Purkinje cell (primary cell): ENCODE results near the gene TMPRSS11F. TPM values are rescaled to one million over a fixed set of nuclear protein-coding genes. Genes with fewer than 3 reads are reported as not detected.

ENCODE experiments used
- polyA plus RNA-seq: library from polyadenylated mRNA; unstranded; fragments of >200 nt; fragmentation: Nextera tagmentation; gene quantifications from 2 replicates; pipeline ENCODE4 v1.2.1, GENCODE V29; 2014

TMPRSS11F gene
- polyA plus RNA-seq = not detected in 2 replicates

GRCh38 chr4:68129793-68130192, at the start of gene TMPRSS11F:
Gene TMPRSS11F (minus strand): TSS chr4:68129869. CDS start chr4:68129820, 49 bp downstream.

Other genes starting within 250 kb of the TMPRSS11F start
- gene TMPRSS11D, start 245.9 kb downstream of the TMPRSS11F start, polyA plus RNA-seq = 0.69 TPM in 1 of 2 replicates, not detected in the other
- gene TMPRSS11A, start 166.4 kb downstream of the TMPRSS11F start, polyA plus RNA-seq = 0.60 and 1.2 TPM in 2 replicates
- not detected in 2 replicates for gene TMPRSS11B, start 115.8 kb upstream of the TMPRSS11F start, polyA plus RNA-seq
- 23.7 and 26.3 TPM in 2 replicates for gene YTHDC1, start 220.2 kb upstream of the TMPRSS11F start, polyA plus RNA-seq